ENCODE measurements around the gene RABGGTA. TPM values are rescaled to one million over a fixed set of nuclear protein-coding genes. Genes with fewer than 3 reads are reported as not detected.

Gene RABGGTA
- total RNA-seq, 2 donors from 2014 or later, result 28.2 to 44.7 TPM

DNA sequence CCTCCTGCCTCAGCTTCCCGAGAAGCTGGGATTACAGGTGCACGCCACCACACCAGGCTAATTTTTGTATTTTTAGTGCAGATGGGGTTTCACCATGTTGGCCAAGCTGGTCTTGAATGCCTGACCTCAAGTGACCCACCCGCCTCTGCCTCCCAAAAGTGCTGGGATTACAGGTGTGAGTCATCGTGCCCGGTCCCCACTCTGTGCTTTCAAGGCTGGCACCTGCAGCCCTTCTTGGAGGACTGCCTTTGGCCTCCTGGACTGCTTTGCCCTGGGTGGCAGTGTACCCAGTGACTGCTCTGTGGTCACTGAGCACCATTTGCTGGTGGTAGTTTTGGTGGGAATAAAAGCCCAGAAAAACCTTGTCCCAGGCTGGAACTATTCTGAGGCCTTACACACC lies 15.6 kb upstream of the RABGGTA start:
- H3K27me3 ChIP-seq (replicated peaks; ENCODE audit: insufficient read depth), result no peaks in the 10 kb centered on the region
- H3K4me1 ChIP-seq (ENCODE audit: control insufficient read depth in 1 of 2, low read depth in 2 of 2), result no peaks in the 10 kb centered on the region
- peaks cover 26% of the 10 kb centered on the region for H3K36me3 ChIP-seq
- H3K27ac ChIP-seq, result no peak overlapping the region
- TF ChIP-seq, protein P1, sequence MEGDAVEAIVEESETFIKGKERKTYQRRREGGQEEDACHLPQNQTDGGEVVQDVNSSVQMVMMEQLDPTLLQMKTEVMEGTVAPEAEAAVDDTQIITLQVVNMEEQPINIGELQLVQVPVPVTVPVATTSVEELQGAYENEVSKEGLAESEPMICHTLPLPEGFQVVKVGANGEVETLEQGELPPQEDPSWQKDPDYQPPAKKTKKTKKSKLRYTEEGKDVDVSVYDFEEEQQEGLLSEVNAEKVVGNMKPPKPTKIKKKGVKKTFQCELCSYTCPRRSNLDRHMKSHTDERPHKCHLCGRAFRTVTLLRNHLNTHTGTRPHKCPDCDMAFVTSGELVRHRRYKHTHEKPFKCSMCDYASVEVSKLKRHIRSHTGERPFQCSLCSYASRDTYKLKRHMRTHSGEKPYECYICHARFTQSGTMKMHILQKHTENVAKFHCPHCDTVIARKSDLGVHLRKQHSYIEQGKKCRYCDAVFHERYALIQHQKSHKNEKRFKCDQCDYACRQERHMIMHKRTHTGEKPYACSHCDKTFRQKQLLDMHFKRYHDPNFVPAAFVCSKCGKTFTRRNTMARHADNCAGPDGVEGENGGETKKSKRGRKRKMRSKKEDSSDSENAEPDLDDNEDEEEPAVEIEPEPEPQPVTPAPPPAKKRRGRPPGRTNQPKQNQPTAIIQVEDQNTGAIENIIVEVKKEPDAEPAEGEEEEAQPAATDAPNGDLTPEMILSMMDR (IDR thresholded peaks at IDR 0.05), result no peak
- no peak for DNase-seq (ENCODE audit: low spot score)
- H3K4me3 ChIP-seq, result no peak overlapping the region
- no peak for ATAC-seq (ENCODE audit: insufficient number of reproducible peaks, low FRiP score, low read depth)
- no peaks in the 10 kb centered on the region for H3K9me3 ChIP-seq

DNA sequence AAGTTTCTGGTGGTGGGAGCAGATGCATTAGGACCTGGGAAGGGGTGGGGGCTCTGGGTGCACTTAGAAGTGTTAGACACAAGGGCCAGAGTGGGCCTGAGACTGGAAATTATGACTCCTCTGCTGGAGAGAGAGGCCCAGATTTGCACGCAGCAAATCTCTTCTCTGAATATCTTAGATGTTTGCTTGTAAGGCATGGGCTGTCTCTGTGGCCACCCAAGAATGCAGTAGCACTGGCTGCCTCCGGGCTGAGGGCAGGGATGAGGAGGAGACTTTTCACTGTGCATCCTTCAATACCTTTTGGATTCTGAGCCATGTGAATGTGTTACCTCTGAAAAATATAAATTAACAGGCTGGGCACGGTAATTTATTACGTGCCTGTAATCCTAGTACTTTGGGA lies 14.0 kb upstream of the RABGGTA start:
- no peak overlapping the region for H3K4me3 ChIP-seq
- TF ChIP-seq, protein P1 (IDR thresholded peaks at IDR 0.05), result no peak
- H3K4me1 ChIP-seq (ENCODE audit: control insufficient read depth in 1 of 2, low read depth in 2 of 2), result no peaks in the 10 kb centered on the region
- no peaks in the 10 kb centered on the region for H3K27me3 ChIP-seq (replicated peaks; ENCODE audit: insufficient read depth)
- peaks cover 10% of the 10 kb centered on the region for H3K36me3 ChIP-seq
- no peaks in the 10 kb centered on the region for H3K9me3 ChIP-seq
- ATAC-seq (ENCODE audit: insufficient number of reproducible peaks, low FRiP score, low read depth) (no peak), DNase-seq (ENCODE audit: low spot score) (no peak)
- H3K27ac ChIP-seq, result no peak overlapping the region

DNA sequence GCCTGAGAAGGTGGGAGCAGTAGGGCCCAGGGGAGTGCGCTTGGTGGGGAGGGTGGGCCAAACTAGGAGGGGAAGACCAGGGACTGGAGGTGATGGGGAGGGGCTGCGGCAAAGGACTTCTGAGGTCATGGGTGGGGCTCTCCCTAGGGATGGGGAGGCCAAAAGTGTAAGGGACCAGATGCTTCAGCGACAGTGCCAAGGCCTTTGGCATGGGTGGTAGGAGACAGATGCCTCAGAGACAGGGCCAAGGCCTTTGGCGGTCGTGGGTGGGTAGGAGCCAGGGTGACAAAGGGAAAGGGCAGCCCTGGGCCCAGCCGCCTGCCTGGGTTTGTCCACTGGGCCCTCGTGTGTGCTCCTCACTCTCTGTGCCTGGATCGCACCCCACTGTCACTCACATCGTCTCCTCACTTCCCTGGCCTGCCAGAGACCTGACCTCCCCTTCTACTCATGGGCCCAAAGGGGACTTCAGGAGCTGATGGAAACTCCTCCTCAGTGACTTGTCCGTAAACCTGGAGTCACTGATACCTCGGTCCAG lies 13.2 kb upstream of the RABGGTA start:
- no peak for DNase-seq (ENCODE audit: low spot score)

DNA sequence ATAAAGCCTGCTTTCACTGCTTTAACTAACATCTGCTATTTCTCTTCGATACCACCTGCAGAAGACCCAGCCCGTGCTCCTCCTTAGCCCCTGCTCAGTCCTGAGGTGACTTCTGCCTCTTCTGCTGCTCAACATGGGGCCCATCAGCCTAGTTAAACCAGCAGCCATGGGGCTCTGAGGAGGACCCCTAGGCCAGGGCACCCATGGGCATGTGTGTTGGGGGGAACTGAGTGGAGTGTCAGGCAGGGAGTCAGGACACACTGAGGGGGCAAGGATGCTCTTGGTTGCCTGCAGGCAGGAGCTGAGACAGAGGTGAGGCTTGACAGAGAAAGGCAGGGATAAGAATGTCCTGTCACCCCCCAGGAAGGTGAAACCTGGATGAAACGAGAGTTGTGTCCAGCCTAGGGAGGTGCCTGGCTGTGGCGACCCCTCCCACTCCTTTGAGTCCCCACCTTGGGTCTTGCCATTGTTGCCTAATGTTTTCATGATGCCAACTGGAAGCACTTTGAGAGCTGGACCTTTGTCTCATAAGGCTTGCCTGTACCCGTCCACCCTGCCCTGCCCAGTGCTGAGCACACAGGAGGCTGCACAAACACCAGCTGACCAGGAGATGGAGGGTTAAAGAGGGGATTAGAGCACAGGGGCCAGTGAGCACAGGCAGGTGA lies 12.5 kb upstream of the RABGGTA start:
- Histone ChIP-seq H3K4me3 (no peak overlapping the region), H3K27me3 (replicated peaks; ENCODE audit: insufficient read depth) (no peaks in the 10 kb centered on the region), H3K27ac (no peak overlapping the region), H3K9me3 (no peaks in the 10 kb centered on the region), H3K36me3 (no peaks in the 10 kb centered on the region), H3K4me1 (ENCODE audit: control insufficient read depth in 1 of 2, low read depth in 2 of 2) (no peaks in the 10 kb centered on the region)
- TF ChIP-seq, protein P1 (IDR thresholded peaks at IDR 0.05), result no peak
- DNase-seq (ENCODE audit: low spot score) (no peak), ATAC-seq (ENCODE audit: insufficient number of reproducible peaks, low FRiP score, low read depth) (no peak)

More for the DNA sequence above, 13.2 kb upstream of the RABGGTA start:
- Histone ChIP-seq H3K27ac (no peak overlapping the region), H3K36me3 (peaks cover 4% of the 10 kb centered on the region), H3K27me3 (replicated peaks; ENCODE audit: insufficient read depth) (no peaks in the 10 kb centered on the region), H3K4me3 (no peak overlapping the region), H3K4me1 (ENCODE audit: control insufficient read depth in 1 of 2, low read depth in 2 of 2) (no peaks in the 10 kb centered on the region), H3K9me3 (no peaks in the 10 kb centered on the region)
- TF ChIP-seq, protein P1 (IDR thresholded peaks at IDR 0.05), result no peak
- no peak for ATAC-seq (ENCODE audit: insufficient number of reproducible peaks, low FRiP score, low read depth)

DNA sequence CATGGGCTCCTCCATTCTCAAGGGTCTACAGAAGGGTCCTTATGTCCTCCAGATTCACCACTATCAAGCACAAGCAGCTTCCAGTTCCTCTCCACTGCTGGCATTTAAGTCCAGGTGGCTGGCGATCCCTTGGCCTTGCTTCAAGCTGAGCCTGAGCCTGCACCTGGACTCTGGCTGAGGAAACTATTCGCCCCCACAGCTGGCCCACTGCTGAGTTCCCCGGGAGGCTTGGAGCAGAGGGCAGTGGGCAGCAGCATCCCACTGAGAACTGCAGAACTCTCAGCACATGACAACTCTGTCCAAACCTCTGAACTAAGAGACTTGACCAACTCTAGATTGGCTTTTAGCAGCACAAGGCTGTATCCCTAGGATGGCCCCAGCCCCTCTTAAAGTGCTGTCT lies 11.3 kb upstream of the RABGGTA start:
- Histone ChIP-seq H3K4me1 (ENCODE audit: control insufficient read depth in 1 of 2, low read depth in 2 of 2) (no peaks in the 10 kb centered on the region), H3K36me3 (no peaks in the 10 kb centered on the region), H3K4me3 (no peak overlapping the region), H3K27ac (no peak overlapping the region), H3K27me3 (replicated peaks; ENCODE audit: insufficient read depth) (no peaks in the 10 kb centered on the region), H3K9me3 (no peaks in the 10 kb centered on the region)
- no peak for ATAC-seq (ENCODE audit: insufficient number of reproducible peaks, low FRiP score, low read depth)
- TF ChIP-seq, protein P1 (IDR thresholded peaks at IDR 0.05), result no peak
- no peak for DNase-seq (ENCODE audit: low spot score)

Measured in thoracic aorta (tissue), 2 donors.